Measurements from ENCODE around the gene ZFP2.
"Not testable (repeated sequence)": the region's sequence is repeated elsewhere in the genome, so short reads cannot be mapped to it uniquely, and the experiment has no call there.

Gene ZFP2

DNA sequence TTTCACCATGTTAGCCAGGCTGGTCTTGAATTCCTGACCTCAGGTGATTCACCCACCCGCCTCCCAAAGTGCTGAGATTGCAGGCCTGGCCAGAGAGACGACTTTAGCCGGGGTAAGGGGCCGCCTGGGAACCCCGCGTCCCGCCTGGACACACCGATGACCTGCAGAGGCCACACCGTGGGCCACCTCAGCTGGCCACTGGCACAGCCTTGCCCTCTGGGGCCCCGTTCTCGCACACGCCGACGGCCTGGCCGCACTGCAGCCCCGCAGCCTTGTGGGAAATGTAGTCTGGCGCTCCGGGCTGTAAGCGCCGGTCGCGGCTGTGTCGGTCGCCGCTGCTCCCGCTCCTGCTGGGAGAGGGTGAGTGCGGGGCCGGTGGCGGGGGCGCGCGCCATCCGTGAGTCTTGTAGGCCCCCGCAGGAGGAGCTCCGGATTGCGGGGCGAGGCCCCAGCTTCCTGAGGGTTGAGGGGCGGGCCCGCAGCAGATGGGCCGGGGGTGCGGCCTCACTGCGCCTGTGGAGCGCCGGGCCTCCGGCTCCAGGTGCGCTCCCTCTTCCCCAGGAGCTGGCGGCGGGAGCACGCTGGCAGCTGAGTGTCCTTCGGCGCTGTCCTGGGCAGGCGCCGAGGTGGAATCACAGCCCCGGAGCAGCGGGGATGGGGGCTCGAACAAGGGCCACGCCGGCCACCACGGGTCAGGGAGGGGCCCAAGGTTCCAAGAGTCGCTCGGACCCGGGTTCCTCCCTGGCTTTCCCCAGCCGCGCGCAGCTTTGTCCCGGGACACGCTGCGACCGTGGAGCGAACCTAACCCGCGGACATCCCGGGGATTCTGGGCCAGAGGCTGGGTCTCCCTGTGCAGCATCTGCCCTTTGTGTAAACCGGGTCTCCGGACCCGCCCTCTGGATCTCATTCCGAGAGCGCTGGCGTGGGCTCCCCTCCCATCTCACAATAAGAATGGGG is at the start of gene ZFP2:
Gene ZFP2 (plus strand): TSS at position 299 of the 957 bp plus-strand sequence. CDS start 35,401 bp downstream, outside the sequence.
- DNase-seq (ENCODE audit: low read depth): no peak

- no peak for DNase-seq (ENCODE audit: low read depth)
Measured at GRCh38 chr5:178849316-178849715, 46.4 kb upstream of the ZFP2 start.

DNA sequence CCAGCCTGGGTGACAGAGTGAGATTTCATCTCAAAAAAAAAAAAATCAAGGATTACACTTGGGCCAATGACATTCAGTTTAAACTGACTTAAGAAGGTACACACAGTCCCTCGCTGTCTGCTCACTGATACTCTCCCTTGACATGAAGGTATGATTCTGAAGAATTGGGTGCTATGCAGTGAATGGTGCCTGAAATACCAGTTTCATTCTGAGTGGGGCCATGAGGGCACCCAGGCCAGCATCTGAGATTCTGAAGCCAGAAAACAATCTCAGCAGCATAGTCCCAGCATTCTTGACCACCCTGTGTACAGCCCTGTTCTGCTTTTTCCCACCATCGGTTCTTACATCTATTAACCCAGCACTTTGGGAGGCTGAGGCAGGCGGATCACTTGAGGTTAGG is 43.8 kb upstream of the ZFP2 start:
- DNase-seq (ENCODE audit: low read depth): no peak

GRCh38 chr5:178854284-178854683 is 41.4 kb upstream of the ZFP2 start:
- DNase-seq (ENCODE audit: low read depth): no peak

- DNase-seq (ENCODE audit: low read depth): peak; percentile 79
Measured at GRCh38 chr5:178859625-178860521, 35.8 kb upstream of the ZFP2 start, which contains the start of gene ZNF354B. ZNF354B (plus strand) TSS chr5:178859953; CDS start chr5:178861048, 1,095 bp downstream.

DNA sequence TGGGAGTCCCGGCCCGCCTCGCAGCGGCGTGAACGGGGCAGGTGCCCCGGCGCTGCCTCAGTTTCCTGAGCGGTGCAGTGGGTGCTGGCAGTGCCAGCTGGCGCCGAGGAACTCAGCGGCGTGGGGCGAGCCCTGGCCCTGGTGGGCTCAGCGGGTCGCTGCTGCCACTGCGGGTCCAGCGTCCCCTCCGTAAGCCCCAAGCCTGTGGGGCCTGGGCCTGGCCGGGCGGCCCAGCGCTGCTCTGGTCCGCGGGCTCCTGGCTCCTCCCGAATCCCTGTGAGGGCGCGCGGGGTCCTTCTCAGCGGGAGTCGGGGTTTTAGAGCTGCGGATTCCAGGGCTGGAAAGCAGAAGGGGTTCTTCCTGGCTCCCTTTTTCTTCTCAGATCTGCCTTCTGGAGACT is 35.1 kb upstream of the ZFP2 start:
- DNase-seq (ENCODE audit: low read depth): not testable (repeated sequence)

- no peak for DNase-seq (ENCODE audit: low read depth)
Measured at GRCh38 chr5:178861627-178862026, 34.1 kb upstream of the ZFP2 start.

DNA sequence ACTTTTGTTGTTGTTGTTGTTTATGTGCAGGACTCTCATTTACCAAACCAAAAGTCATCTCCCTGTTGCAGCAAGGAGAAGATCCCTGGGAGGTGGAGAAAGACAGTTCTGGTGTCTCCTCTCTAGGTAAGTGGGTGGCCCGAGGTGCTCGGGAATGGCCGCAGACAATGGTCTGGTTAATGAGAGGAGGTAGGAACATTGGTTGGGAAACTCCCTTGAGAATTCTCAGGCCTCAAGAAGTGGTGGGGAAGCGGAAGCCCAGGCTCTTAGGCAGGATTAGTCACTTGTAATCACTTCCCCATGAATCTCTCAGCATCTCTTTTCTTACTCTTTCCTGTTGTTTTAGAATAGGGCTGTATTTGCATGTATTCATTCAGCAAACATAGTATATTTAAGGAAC is 28.8 kb upstream of the ZFP2 start:
- DNase-seq (ENCODE audit: low read depth): no peak

GRCh38 chr5:178869577-178869976 is 26.1 kb upstream of the ZFP2 start:
- no peak for DNase-seq (ENCODE audit: low read depth)

DNA sequence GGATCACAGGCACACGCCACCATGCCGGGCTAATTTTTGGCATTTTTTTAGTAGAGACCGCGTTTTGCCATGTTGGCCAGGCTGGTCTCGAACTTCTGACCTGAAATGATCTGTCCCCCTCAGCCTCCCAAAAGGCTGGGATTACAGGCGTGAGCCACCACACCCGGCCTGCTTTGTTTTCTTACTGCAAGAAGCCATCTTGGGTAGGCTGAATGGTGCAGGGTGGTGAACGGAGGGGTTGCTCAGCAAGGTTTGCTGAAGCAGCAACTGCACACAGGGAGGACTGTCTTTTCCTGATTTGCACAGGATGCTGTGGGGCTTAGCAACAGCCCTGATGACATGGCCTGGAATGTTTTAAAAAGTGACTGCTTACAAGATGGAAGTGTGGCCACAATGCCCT is 25.3 kb upstream of the ZFP2 start:
- no peak for DNase-seq (ENCODE audit: low read depth)

DNA sequence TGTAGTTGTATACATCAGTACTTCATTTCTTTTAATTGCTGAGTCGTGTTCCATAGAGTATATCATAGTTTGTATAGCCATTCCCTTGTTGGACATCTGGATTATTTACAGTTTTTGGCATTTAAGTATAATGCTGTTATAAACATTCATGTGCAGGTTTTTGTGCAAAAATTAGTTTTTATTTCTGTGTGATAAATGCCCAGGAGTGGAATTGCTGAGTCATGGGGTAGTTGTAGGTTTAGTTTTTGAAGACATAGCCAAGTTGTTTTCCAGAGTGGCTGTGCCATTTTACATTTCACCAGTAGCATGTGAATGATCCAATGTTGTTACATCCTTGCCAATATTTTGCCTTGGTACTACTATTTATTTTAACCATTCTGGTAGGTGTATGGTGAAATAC is 23.4 kb upstream of the ZFP2 start:
- DNase-seq (ENCODE audit: low read depth): no peak

DNA sequence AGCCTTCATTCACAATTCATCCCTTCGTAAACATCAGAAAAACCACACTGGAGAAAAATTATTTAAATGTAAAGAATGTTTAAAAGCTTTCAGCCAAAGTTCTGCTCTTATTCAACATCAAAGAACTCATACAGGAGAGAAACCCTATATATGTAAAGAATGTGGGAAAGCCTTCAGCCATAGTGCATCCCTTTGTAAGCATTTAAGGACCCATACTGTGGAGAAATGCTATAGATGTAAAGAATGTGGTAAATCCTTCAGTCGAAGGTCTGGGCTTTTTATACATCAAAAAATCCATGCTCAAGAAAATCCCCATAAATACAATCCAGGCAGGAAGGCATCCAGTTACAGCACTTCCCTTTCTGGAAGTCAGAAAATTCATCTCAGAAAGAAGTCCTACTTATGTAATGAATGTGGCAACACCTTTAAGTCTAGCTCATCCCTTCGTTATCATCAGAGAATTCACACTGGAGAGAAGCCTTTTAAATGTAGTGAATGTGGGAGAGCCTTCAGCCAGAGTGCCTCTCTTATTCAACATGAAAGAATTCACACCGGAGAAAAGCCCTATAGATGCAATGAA is 12.5 kb upstream of the ZFP2 start:
- not testable (repeated sequence) for DNase-seq (ENCODE audit: low read depth)

- DNase-seq (ENCODE audit: low read depth): no peak
Measured at GRCh38 chr5:178883815-178884430, 11.8 kb upstream of the ZFP2 start.

GRCh38 chr5:178899289-178899688 is 3.6 kb downstream of the ZFP2 start:
- DNase-seq (ENCODE audit: low read depth): no peak

GRCh38 chr5:178902849-178903248 is 7.1 kb downstream of the ZFP2 start:
- DNase-seq (ENCODE audit: low read depth): no peak

DNA sequence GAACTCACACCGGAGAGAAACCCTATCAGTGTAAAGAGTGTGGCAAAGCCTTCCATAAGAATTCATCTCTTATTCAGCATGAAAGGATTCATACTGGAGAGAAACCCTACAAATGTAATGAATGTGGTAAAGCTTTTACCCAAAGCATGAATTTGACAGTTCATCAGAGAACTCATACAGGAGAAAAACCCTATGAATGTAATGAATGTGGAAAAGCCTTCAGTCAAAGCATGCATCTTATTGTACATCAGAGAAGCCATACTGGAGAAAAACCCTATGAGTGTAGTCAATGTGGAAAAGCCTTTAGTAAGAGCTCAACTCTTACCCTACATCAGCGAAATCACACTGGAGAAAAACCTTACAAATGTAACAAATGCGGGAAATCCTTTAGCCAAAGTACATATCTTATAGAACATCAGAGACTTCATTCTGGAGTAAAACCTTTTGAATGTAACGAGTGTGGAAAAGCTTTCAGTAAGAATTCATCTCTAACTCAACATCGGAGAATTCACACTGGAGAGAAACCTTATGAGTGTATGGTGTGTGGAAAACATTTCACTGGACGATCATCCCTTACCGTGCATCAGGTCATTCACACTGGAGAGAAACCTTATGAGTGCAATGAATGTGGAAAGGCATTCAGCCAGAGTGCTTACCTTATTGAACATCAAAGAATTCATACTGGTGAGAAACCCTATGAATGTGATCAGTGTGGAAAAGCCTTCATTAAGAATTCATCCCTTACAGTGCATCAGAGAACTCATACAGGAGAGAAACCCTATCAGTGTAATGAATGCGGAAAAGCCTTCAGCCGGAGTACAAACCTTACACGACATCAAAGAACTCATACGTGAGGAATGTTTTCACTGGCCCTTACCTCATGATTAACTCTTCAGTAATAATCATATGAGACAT is 36.4 kb downstream of the ZFP2 start:
- DNase-seq (ENCODE audit: low read depth): no peak

DNA sequence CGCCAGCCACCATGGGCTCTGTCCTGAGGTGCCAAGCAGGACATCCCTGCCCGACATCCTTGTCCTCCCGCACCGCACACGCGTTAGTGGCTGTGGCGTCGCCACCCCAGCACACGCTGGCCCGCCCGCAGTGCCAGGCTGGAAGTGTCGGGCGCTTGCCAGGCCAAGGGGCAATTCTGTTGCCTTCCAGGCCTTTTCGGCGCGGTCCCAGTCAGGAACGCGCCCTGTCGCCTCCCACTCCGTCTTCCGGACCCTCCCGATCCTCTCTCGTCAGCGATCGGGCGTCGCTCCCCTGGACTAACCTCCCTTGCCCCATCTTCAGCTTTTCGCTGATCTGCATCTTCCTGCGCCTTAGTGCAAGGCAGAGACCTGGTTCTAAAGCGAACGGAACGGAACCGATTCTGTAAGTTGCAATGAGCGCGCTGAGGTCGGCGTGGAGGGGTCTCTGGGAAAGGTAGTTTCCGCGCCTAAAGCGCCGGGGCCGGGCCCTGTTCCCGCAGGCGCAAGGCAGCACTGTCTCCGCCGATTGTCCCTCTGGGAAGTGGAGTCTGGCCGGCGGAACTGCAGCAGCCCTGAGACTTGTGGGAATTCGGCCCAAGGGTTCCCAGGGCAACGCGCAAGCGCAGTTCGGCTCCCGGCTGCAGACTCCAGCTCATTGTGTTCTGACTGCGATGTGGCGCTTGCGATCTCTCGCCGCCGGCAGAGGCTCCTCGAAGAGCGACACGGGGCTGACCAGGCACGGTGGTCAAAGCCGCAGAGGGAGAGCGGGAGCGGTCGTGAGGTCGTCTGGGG is 45.1 kb downstream of the ZFP2 start, which contains the start of gene ZNF454:
Gene ZNF454 (plus strand): TSS at position 630 of the 792 bp plus-strand sequence. CDS start 1,594 bp downstream, outside the sequence.
- no peak for DNase-seq (ENCODE audit: low read depth)

DNA sequence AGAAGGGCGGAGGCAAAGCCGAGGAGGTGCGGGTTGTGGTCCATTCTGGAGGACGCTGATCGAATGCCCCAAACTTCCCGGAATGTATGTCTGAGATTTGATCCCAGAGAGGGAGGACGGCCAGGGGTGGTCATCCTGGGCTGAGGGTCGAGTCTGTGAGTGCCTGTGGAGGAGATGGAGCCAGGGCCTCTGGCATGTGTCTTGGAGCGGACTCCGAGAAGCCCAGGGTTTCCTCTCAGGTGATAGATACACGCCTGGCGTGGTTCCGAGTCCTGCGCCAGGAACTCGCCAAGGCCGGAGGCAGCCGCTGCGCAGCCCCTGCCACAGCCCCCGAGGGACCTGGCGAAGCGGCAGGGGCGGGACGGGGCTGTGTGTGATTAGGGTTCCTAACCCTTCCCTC is 45.6 kb downstream of the ZFP2 start:
- DNase-seq (ENCODE audit: low read depth): no peak

DNA sequence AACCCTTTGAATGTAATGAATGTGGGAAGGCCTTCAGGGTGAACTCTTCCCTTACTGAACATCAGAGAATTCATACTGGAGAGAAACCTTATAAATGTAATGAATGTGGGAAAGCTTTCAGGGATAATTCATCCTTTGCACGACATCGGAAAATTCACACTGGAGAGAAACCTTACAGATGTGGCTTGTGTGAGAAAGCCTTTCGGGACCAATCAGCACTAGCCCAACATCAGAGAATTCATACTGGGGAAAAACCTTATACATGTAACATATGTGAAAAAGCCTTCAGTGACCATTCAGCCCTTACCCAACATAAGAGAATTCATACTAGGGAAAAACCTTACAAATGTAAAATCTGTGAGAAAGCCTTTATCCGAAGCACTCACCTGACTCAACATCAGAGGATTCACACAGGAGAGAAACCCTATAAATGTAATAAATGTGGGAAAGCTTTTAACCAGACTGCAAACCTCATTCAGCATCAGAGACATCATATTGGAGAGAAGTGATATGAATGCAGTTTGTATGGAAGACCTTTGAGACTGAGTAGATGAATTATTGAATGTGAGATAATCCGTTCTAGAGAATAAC is 69.8 kb downstream of the ZFP2 start:
- no peak for DNase-seq (ENCODE audit: low read depth)

Measured in stimulated activated CD4-positive, alpha-beta T cell treated with anti-CD3 and anti-CD28 coated beads, Interleukin-2, amount 100 ng/mL, for 4 hours (primary cell).